Erythroblast (primary cell): ENCODE measurements around the gene TM4SF20.

Experiments used
- DNase-seq, 2 experiments: peaks; one replicate each; lab custom pipeline; 2025; lab: John Stamatoyannopoulos, UW
- GATA1 ChIP-seq: IDR thresholded peaks from 2 replicates; pipeline ENCODE4 v1.6.1; 2011; ENCODE audit warnings: low read depth, mild to moderate bottlenecking, control low read depth, low read length, moderate library complexity
- POLR2A ChIP-seq: IDR thresholded peaks from 2 replicates; pipeline ENCODE4 v1.6.1; 2011; ENCODE audit warnings: mild to moderate bottlenecking, low read length

Gene TM4SF20

GRCh38 chr2:227379095-227379494 is at the start of gene TM4SF20:
TM4SF20 (minus strand) TSS chr2:227379306; CDS start chr2:227379268, 38 bp downstream.
- no peak for TF ChIP-seq GATA1
- no peak for TF ChIP-seq POLR2A
- DNase-seq: no peak

GRCh38 chr2:227428731-227429285 is 49.7 kb upstream of the TM4SF20 start:
- no peak for TF ChIP-seq POLR2A
- no peak for TF ChIP-seq GATA1
- DNase-seq: no peak

- DNase-seq: no peak
- TF ChIP-seq GATA1: no peak
- no peak for TF ChIP-seq POLR2A
These were observed 44.8 kb upstream of the TM4SF20 start for GRCh38 chr2:227423656-227424499.

- DNase-seq: no peak
- TF ChIP-seq GATA1 (no peak), POLR2A (no peak)
These were observed 41.3 kb upstream of the TM4SF20 start for GRCh38 chr2:227420087-227421052.

- TF ChIP-seq POLR2A: no peak
- no peak for TF ChIP-seq GATA1
- no peak for DNase-seq
These were observed 37.6 kb upstream of the TM4SF20 start for GRCh38 chr2:227416701-227417100.

GRCh38 chr2:227415538-227416424 is 36.7 kb upstream of the TM4SF20 start:
- TF ChIP-seq GATA1 (no peak), POLR2A (no peak)
- peak; percentile 31 to 50 for DNase-seq

GRCh38 chr2:227414846-227415245 is 35.7 kb upstream of the TM4SF20 start:
- TF ChIP-seq GATA1 (no peak), POLR2A (no peak)
- DNase-seq: no peak

GRCh38 chr2:227413371-227413770 is 34.3 kb upstream of the TM4SF20 start:
- no peak for TF ChIP-seq GATA1
- TF ChIP-seq POLR2A: no peak
- no peak for DNase-seq

GRCh38 chr2:227412877-227413276 is 33.8 kb upstream of the TM4SF20 start:
- no peak for DNase-seq

GRCh38 chr2:227411990-227412350 is 32.9 kb upstream of the TM4SF20 start:
- TF ChIP-seq POLR2A: no peak
- no peak for TF ChIP-seq GATA1
- no peak for DNase-seq

More at GRCh38 chr2:227412877-227413276, 33.8 kb upstream of the TM4SF20 start:
- TF ChIP-seq GATA1 (no peak), POLR2A (no peak)

- DNase-seq: no peak
- TF ChIP-seq POLR2A: no peak
- no peak for TF ChIP-seq GATA1
These were observed 32.3 kb upstream of the TM4SF20 start for GRCh38 chr2:227411320-227411989.

GRCh38 chr2:227410191-227410590 is 31.1 kb upstream of the TM4SF20 start:
- TF ChIP-seq GATA1 (no peak), POLR2A (no peak)
- no peak for DNase-seq

- no peak for TF ChIP-seq POLR2A
- no peak for TF ChIP-seq GATA1
- DNase-seq: no peak
These were observed 28.6 kb upstream of the TM4SF20 start for GRCh38 chr2:227407591-227408151.
